HG03575 (cell line): ENCODE measurements around the gene PREPL.
A peak's percentile ranks its signal among the peaks of the same experiment; 100 is the strongest.
"Not testable (repeated sequence)": the region's sequence is repeated elsewhere in the genome, so short reads cannot be mapped to it uniquely, and the experiment has no call there.

Experiments used
- ATAC-seq: cut with Tn5 transposase; IDR thresholded peaks from one replicate; pipeline ENCODE4 v1.9.1; 2021; ENCODE audit not compliant: unreplicated experiment, insufficient number of reproducible peaks, low FRiP score; ENCODE audit errors: extremely low read depth

PREPL gene

GRCh38 chr2:44361330-44362206 is at the start of gene PREPL, which contains the start of gene CAMKMT:
Gene PREPL (minus strand): TSS chr2:44361494. CDS start chr2:44346342, 15,152 bp downstream.
Gene CAMKMT (plus strand): TSS chr2:44361947.
- ATAC-seq = peak; percentile 56

- ATAC-seq = no peak
These were observed 37.1 kb upstream of the PREPL start for GRCh38 chr2:44398243-44398897.

- no peak for ATAC-seq
These were observed 36.3 kb upstream of the PREPL start for GRCh38 chr2:44397447-44398175.

GRCh38 chr2:44392338-44392943 is 31.1 kb upstream of the PREPL start:
- ATAC-seq = no peak

GRCh38 chr2:44389895-44390294 is 28.6 kb upstream of the PREPL start:
- no peak for ATAC-seq

- no peak for ATAC-seq
These were observed 27.6 kb upstream of the PREPL start for GRCh38 chr2:44388877-44389276.

- ATAC-seq = not testable (repeated sequence)
These were observed 23.9 kb upstream of the PREPL start for GRCh38 chr2:44385226-44385625.

- no peak for ATAC-seq
These were observed 16.2 kb upstream of the PREPL start for GRCh38 chr2:44377486-44377885.

- ATAC-seq = no peak
These were observed 11.0 kb upstream of the PREPL start for GRCh38 chr2:44372246-44372645.

- no peak for ATAC-seq
These were observed 10.2 kb upstream of the PREPL start for GRCh38 chr2:44371445-44371844.

GRCh38 chr2:44369392-44369791 is 8.1 kb upstream of the PREPL start:
- ATAC-seq = no peak

GRCh38 chr2:44367591-44367990 is 6.3 kb upstream of the PREPL start:
- no peak for ATAC-seq

GRCh38 chr2:44364604-44365003 is 3.3 kb upstream of the PREPL start:
- no peak for ATAC-seq

- no peak for ATAC-seq
These were observed 1.1 kb upstream of the PREPL start for GRCh38 chr2:44362207-44363015.

- ATAC-seq = no peak
These were observed 455 bp downstream of the PREPL start for GRCh38 chr2:44360749-44361329.

GRCh38 chr2:44358503-44358902 is 2.8 kb downstream of the PREPL start:
- ATAC-seq = no peak

- no peak for ATAC-seq
These were observed 6.5 kb downstream of the PREPL start for GRCh38 chr2:44354761-44355160.

GRCh38 chr2:44352510-44352909 is 8.8 kb downstream of the PREPL start:
- no peak for ATAC-seq
